ENCODE results near the gene TSPYL1.

DNA sequence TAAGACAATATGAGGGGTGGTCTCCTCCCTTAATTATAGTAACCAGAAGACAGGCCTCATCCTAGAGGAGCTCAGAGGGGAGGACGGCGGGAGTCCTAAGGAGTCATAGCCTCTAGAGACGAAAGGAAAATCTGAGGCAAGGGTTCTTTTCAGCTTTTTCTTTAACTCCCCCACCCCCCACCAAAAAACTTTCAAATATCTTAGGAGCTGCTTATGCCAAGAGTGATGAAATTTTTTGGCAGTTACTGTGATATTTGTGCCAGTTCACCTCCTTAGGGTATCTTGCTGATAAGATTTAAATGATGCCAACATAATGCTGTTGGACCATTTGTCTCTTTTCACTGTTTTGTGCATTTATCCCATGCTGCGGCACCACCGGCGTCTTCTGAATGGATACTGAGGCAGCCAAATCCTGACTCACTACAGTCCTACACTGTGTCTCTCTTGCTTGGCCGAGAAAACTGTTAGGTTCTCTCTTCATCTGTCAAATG, 46.5 kb upstream of the TSPYL1 start:
- TF ChIP-seq SP1 (IDR thresholded peaks at IDR 0.05): no peak
- TF ChIP-seq SUZ12 (IDR thresholded peaks at IDR 0.05): no peak
- no peak for TF ChIP-seq TARDBP (IDR thresholded peaks at IDR 0.05)
- no peak for TF ChIP-seq BHLHE40 (IDR thresholded peaks at IDR 0.05; ENCODE audit: borderline replicate concordance)
- no peak for TF ChIP-seq FOXA1 (IDR thresholded peaks at IDR 0.05)
- no peak for TF ChIP-seq ELF4 (IDR thresholded peaks at IDR 0.05)
- TF ChIP-seq, protein P1, sequence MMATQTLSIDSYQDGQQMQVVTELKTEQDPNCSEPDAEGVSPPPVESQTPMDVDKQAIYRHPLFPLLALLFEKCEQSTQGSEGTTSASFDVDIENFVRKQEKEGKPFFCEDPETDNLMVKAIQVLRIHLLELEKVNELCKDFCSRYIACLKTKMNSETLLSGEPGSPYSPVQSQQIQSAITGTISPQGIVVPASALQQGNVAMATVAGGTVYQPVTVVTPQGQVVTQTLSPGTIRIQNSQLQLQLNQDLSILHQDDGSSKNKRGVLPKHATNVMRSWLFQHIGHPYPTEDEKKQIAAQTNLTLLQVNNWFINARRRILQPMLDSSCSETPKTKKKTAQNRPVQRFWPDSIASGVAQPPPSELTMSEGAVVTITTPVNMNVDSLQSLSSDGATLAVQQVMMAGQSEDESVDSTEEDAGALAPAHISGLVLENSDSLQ (IDR thresholded peaks at IDR 0.05): no peak
- TF ChIP-seq FOXK2 (IDR thresholded peaks at IDR 0.05): no peak
- no peak for TF ChIP-seq NFRKB (IDR thresholded peaks at IDR 0.05)
- TF ChIP-seq L3MBTL2 (conservative IDR thresholded peaks at IDR 0.05): no peak

Measured in HEK293T (cell line).